Measurements from ENCODE around the gene GALNT10.

DNA sequence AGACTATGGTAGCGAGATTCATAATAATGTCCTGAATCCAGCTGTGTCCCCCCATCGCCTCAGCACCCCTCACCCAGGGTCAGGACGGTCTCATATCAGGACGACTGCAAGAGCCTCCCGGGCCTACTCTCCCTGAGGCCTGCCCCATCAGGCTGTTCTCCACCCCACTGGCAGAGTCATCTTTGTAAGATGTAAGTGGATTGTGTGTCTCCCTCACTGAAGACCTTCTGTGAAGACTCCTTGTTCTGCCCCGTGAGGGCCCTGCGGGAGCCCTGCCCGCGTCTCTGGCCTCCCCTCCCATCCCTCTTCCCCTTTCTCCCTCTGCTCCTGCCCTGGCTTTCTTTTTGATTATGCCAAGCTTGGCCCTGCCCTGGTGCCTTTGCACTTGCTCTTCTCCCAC, 211.4 kb downstream of the GALNT10 start:
- TF ChIP-seq, protein P1, sequence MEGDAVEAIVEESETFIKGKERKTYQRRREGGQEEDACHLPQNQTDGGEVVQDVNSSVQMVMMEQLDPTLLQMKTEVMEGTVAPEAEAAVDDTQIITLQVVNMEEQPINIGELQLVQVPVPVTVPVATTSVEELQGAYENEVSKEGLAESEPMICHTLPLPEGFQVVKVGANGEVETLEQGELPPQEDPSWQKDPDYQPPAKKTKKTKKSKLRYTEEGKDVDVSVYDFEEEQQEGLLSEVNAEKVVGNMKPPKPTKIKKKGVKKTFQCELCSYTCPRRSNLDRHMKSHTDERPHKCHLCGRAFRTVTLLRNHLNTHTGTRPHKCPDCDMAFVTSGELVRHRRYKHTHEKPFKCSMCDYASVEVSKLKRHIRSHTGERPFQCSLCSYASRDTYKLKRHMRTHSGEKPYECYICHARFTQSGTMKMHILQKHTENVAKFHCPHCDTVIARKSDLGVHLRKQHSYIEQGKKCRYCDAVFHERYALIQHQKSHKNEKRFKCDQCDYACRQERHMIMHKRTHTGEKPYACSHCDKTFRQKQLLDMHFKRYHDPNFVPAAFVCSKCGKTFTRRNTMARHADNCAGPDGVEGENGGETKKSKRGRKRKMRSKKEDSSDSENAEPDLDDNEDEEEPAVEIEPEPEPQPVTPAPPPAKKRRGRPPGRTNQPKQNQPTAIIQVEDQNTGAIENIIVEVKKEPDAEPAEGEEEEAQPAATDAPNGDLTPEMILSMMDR (IDR thresholded peaks at IDR 0.05) = no peak
- no peak for TF ChIP-seq ZFX (IDR thresholded peaks at IDR 0.05; ENCODE audit: borderline replicate concordance)
